Panc1 (cell line): Measurements from ENCODE around the gene C1orf232.

Source experiments
- POLR2AphosphoS5 ChIP-seq: IDR thresholded peaks from 2 replicates; pipeline ENCODE4 v1.6.1; 2012; ENCODE audit warnings: mild to moderate bottlenecking, low read depth, low read length, moderate library complexity
- SIN3A ChIP-seq: IDR thresholded peaks from 2 replicates; pipeline ENCODE4 v1.6.1; 2012; ENCODE audit warnings: low read depth, mild to moderate bottlenecking, low read length, moderate library complexity, borderline replicate concordance; ENCODE audit not compliant: insufficient read depth
- TCF7L2 ChIP-seq: IDR thresholded peaks from 2 replicates; pipeline ENCODE4 v1.6.1; 2011; ENCODE audit warnings: mild to moderate bottlenecking, low read depth, low read length, inconsistent platforms
- TF ChIP-seq, protein P1 (sequence below): fragments of 450-650 bp; IDR thresholded peaks from 2 replicates; pipeline ENCODE4 v1.5.1; 2017; ENCODE audit warnings: mild to moderate bottlenecking
- TF ChIP-seq, protein P2 (sequence below), 2 experiments: IDR thresholded peaks; 2 replicates each; pipeline ENCODE4 v1.6.1; 2011 to 2012; ENCODE audit warnings: low read depth in 2 of 2, control low read depth in 1 of 2, low read length in 1 of 2, mild to moderate bottlenecking in 1 of 2, moderate library complexity in 1 of 2; ENCODE audit not compliant: insufficient read depth in 1 of 2

DNA sequence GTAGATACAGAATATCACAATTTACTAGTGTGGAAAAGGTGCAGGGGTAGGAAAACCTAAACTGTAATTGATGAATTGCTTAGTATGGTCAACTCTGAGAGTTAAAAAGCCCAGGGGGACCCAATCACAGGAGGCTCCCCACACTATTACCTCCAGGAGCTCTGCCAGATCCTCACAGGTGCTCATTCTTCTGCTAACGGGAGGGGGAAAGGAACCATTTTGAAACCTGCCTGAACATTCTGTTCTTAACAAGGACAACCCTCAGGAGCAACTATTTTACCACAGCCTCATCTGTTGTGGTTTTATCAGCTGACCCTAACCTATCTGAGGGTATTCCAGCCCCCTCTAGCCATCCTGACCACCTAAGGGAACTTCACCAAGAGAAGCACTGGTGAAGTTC, 38.1 kb downstream of the C1orf232 start:
- TF ChIP-seq, protein P1, sequence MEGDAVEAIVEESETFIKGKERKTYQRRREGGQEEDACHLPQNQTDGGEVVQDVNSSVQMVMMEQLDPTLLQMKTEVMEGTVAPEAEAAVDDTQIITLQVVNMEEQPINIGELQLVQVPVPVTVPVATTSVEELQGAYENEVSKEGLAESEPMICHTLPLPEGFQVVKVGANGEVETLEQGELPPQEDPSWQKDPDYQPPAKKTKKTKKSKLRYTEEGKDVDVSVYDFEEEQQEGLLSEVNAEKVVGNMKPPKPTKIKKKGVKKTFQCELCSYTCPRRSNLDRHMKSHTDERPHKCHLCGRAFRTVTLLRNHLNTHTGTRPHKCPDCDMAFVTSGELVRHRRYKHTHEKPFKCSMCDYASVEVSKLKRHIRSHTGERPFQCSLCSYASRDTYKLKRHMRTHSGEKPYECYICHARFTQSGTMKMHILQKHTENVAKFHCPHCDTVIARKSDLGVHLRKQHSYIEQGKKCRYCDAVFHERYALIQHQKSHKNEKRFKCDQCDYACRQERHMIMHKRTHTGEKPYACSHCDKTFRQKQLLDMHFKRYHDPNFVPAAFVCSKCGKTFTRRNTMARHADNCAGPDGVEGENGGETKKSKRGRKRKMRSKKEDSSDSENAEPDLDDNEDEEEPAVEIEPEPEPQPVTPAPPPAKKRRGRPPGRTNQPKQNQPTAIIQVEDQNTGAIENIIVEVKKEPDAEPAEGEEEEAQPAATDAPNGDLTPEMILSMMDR = no peak
- TF ChIP-seq, protein P2, sequence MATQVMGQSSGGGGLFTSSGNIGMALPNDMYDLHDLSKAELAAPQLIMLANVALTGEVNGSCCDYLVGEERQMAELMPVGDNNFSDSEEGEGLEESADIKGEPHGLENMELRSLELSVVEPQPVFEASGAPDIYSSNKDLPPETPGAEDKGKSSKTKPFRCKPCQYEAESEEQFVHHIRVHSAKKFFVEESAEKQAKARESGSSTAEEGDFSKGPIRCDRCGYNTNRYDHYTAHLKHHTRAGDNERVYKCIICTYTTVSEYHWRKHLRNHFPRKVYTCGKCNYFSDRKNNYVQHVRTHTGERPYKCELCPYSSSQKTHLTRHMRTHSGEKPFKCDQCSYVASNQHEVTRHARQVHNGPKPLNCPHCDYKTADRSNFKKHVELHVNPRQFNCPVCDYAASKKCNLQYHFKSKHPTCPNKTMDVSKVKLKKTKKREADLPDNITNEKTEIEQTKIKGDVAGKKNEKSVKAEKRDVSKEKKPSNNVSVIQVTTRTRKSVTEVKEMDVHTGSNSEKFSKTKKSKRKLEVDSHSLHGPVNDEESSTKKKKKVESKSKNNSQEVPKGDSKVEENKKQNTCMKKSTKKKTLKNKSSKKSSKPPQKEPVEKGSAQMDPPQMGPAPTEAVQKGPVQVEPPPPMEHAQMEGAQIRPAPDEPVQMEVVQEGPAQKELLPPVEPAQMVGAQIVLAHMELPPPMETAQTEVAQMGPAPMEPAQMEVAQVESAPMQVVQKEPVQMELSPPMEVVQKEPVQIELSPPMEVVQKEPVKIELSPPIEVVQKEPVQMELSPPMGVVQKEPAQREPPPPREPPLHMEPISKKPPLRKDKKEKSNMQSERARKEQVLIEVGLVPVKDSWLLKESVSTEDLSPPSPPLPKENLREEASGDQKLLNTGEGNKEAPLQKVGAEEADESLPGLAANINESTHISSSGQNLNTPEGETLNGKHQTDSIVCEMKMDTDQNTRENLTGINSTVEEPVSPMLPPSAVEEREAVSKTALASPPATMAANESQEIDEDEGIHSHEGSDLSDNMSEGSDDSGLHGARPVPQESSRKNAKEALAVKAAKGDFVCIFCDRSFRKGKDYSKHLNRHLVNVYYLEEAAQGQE (IDR thresholded peaks at IDR 0.05; ENCODE audit: insufficient read depth in 1 of 2, low read depth in 2 of 2, low read length in 1 of 2) = no peak
- TF ChIP-seq POLR2AphosphoS5 (no peak), TCF7L2 (no peak), SIN3A (no peak)
